Fibroblast of villous mesenchyme (primary cell): ENCODE measurements around the gene SP7. TPM values are rescaled to one million over a fixed set of nuclear protein-coding genes. Genes with fewer than 3 reads are reported as not detected.

ENCODE experiments used
- DNase-seq: peaks from one replicate; pipeline ENCODE4 v3.0.0-alpha.2; 2010; ENCODE audit warnings: low read depth
- H3K4me3 ChIP-seq: 2 replicates; pipeline ENCODE4 v1.5.1; 2011; ENCODE audit warnings: low read depth, mild to moderate bottlenecking, low read length
- CTCF ChIP-seq: IDR thresholded peaks from 2 replicates; pipeline ENCODE4 v1.5.1; 2012; ENCODE audit warnings: low read depth, mild to moderate bottlenecking, low read length; ENCODE audit not compliant: insufficient read depth
- total RNA-seq: library from RNA; depleted of rRNA; stranded (reverse); fragments of >200 nt; gene quantifications from 2 replicates; pipeline ENCODE4 v1.2.3, GENCODE V29; 2012

Gene SP7
- total RNA-seq, 1 donor: not detected

- DNase-seq: no peak
- H3K4me3 ChIP-seq: no peak overlapping the region
- no peak for TF ChIP-seq CTCF
Measured at GRCh38 chr12:53358836-53359419, 22.8 kb upstream of the SP7 start.

- no peak for TF ChIP-seq CTCF
- DNase-seq: no peak
- H3K4me3 ChIP-seq: no peak overlapping the region
Measured at GRCh38 chr12:53355121-53355520, 19.0 kb upstream of the SP7 start.

- H3K4me3 ChIP-seq: no peak overlapping the region
- no peak for DNase-seq
Measured at GRCh38 chr12:53353257-53353655, 17.1 kb upstream of the SP7 start.

GRCh38 chr12:53352331-53353256, 16.4 kb upstream of the SP7 start:
- DNase-seq: peak; percentile 90
- peak; percentile 82 for TF ChIP-seq CTCF
- H3K4me3 ChIP-seq: no peak overlapping the region

More at GRCh38 chr12:53353257-53353655, 17.1 kb upstream of the SP7 start:
- no peak for TF ChIP-seq CTCF

- H3K4me3 ChIP-seq: no peak overlapping the region
- TF ChIP-seq CTCF: no peak
- DNase-seq: no peak
Measured at GRCh38 chr12:53347905-53348304, 11.8 kb upstream of the SP7 start.

- no peak for TF ChIP-seq CTCF
- no peak overlapping the region for H3K4me3 ChIP-seq
- no peak for DNase-seq
Measured at GRCh38 chr12:53346491-53346890, 10.3 kb upstream of the SP7 start.
